SK-N-MC (cell line): ENCODE data around the gene SLC36A1.
"Not testable (repeated sequence)": the region's sequence is repeated elsewhere in the genome, so short reads cannot be mapped to it uniquely, and the experiment has no call there.

Source experiments
- DNase-seq: peaks from one replicate; pipeline ENCODE4 v3.0.0-alpha.2; 2011; ENCODE audit warnings: low read depth, low spot score
- H3K27ac ChIP-seq: fragments of 200-600 bp; sonication (generic); 2 replicates; pipeline ENCODE4 v1.5.1; 2016; ENCODE audit warnings: mixed run types
- H3K36me3 ChIP-seq: fragments of 200-600 bp; sonication (generic); 2 replicates; pipeline ENCODE4 v1.6.1; 2017; ENCODE audit warnings: antibody characterized with exemption, low read length, mixed read lengths; ENCODE audit not compliant: insufficient read depth
- H3K4me3 ChIP-seq: fragments of 200-600 bp; sonication (generic); 2 replicates; pipeline ENCODE4 v1.5.1; 2016
- H3K9ac ChIP-seq: fragments of 200-600 bp; sonication (generic); 2 replicates; pipeline ENCODE4 v1.8.0; 2017; ENCODE audit warnings: mixed run types, mixed read lengths; ENCODE audit not compliant: insufficient read length
- H3K9me3 ChIP-seq: fragments of 200-600 bp; sonication (generic); 2 replicates; pipeline ENCODE4 v1.6.1; 2017; ENCODE audit warnings: low read depth, mild to moderate bottlenecking, antibody characterized with exemption, low read length, moderate library complexity, mixed read lengths
- EZH2 ChIP-seq: fragments of 200-600 bp; sonication (generic); IDR thresholded peaks from one replicate; pipeline ENCODE4 v1.6.1; 2017; ENCODE audit warnings: antibody characterized with exemption
- FOXP2 ChIP-seq: optimal IDR thresholded peaks from 2 replicates; pipeline ENCODE3; 2011; ENCODE audit warnings: mild to moderate bottlenecking, moderate library complexity; ENCODE audit not compliant: insufficient read depth; ENCODE audit errors: extremely low read length, control extremely low read depth
- POLR2AphosphoS5 ChIP-seq: IDR thresholded peaks from 2 replicates; pipeline ENCODE4 v1.6.1; 2012; ENCODE audit warnings: mild to moderate bottlenecking, low read depth, low read length, borderline replicate concordance

SLC36A1 gene

GRCh38 chr5:151504006-151504405 is 56.6 kb downstream of the SLC36A1 start:
- Histone ChIP-seq H3K9ac (no peak overlapping the region), H3K27ac (no peak overlapping the region), H3K9me3 (no peaks in the 10 kb centered on the region), H3K4me3 (no peak overlapping the region), H3K36me3 (no peaks in the 10 kb centered on the region)
- TF ChIP-seq EZH2: no peak
- no peak for TF ChIP-seq FOXP2
- DNase-seq: no peak

- H3K36me3 ChIP-seq, DNase-seq, H3K4me3 ChIP-seq, H3K27ac ChIP-seq, H3K9ac ChIP-seq, H3K9me3 ChIP-seq: not testable (repeated sequence)
These were observed 60.9 kb downstream of the SLC36A1 start for GRCh38 chr5:151508308-151508707.

GRCh38 chr5:151509231-151509630 is 61.8 kb downstream of the SLC36A1 start:
- no peak overlapping the region for H3K4me3 ChIP-seq
- TF ChIP-seq FOXP2 (no peak), EZH2 (no peak), POLR2AphosphoS5 (no peak)
- no peaks in the 10 kb centered on the region for H3K9me3 ChIP-seq
- no peak overlapping the region for H3K9ac ChIP-seq
- DNase-seq: no peak
- no peak overlapping the region for H3K27ac ChIP-seq
- no peaks in the 10 kb centered on the region for H3K36me3 ChIP-seq

DNA sequence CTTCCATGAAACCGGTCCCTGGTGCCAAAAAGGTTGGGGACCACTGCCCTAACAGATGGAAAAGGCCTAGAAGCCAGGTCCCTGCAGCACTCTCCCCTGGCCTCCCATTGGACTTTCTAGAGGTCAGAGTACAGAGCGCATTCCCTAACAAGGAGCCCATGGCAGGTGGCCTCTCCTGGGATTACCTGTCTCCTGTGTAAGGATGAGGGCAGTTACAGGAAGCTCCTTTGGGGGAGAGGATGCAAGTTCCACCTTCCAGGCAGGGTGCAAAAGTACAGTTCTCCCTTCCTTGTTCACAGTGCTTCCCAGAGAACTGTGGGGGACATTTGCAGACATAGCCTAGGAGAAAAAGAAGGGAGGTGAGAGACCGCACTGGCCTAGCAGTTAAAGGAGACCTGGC is 62.4 kb downstream of the SLC36A1 start:
- no peak overlapping the region for H3K9ac ChIP-seq
- no peak overlapping the region for H3K4me3 ChIP-seq
- no peak for DNase-seq
- H3K27ac ChIP-seq: no peak overlapping the region
- no peaks in the 10 kb centered on the region for H3K9me3 ChIP-seq
- no peaks in the 10 kb centered on the region for H3K36me3 ChIP-seq
- TF ChIP-seq EZH2 (no peak), POLR2AphosphoS5 (no peak), FOXP2 (no peak)

GRCh38 chr5:151517122-151517920 is 69.9 kb downstream of the SLC36A1 start:
- H3K27ac ChIP-seq: no peak overlapping the region
- DNase-seq: no peak

GRCh38 chr5:151520294-151520693 is 72.9 kb downstream of the SLC36A1 start:
- no peak overlapping the region for H3K4me3 ChIP-seq
- H3K36me3 ChIP-seq: no peaks in the 10 kb centered on the region
- H3K9ac ChIP-seq: no peak overlapping the region
- no peak for DNase-seq
- no peaks in the 10 kb centered on the region for H3K9me3 ChIP-seq
- TF ChIP-seq POLR2AphosphoS5: no peak
- no peak for TF ChIP-seq FOXP2
- TF ChIP-seq EZH2: no peak
- H3K27ac ChIP-seq: no peak overlapping the region

More at GRCh38 chr5:151517122-151517920, 69.9 kb downstream of the SLC36A1 start:
- H3K4me3 ChIP-seq: no peak overlapping the region
- H3K36me3 ChIP-seq: no peaks in the 10 kb centered on the region
- no peak overlapping the region for H3K9ac ChIP-seq
- H3K9me3 ChIP-seq: no peaks in the 10 kb centered on the region
- TF ChIP-seq EZH2: no peak
- TF ChIP-seq POLR2AphosphoS5: no peak
- TF ChIP-seq FOXP2: no peak

DNA sequence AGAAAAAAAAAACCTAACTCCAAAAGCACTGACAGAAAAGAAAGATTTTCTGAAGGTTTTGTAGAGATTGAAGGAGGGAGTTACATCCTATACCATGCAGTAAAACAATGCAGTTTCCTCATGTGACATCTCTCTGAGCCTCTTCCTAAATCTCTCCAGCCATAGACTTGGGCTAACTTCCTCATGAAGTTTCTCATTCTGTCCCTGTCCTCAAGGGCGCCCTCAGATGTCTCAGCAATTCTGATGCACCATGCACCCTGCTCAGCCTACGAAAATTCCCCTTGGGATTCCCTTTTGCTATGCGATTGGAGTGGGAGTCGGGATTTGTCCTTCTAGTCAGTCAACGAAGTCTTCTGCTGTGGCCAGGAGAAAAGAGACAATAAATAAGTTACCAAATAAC is 74.8 kb downstream of the SLC36A1 start:
- Histone ChIP-seq H3K4me3 (no peak overlapping the region), H3K9me3 (no peaks in the 10 kb centered on the region), H3K27ac (no peak overlapping the region), H3K36me3 (no peaks in the 10 kb centered on the region), H3K9ac (no peak overlapping the region)
- TF ChIP-seq POLR2AphosphoS5: no peak
- TF ChIP-seq EZH2: no peak
- no peak for TF ChIP-seq FOXP2
- no peak for DNase-seq

GRCh38 chr5:151523335-151523734 is 75.9 kb downstream of the SLC36A1 start:
- Histone ChIP-seq H3K27ac (no peak overlapping the region), H3K36me3 (no peaks in the 10 kb centered on the region), H3K9me3 (no peaks in the 10 kb centered on the region), H3K4me3 (no peak overlapping the region), H3K9ac (no peak overlapping the region)
- TF ChIP-seq FOXP2 (no peak), EZH2 (no peak), POLR2AphosphoS5 (no peak)
- no peak for DNase-seq

- H3K9ac ChIP-seq: no peak overlapping the region
- H3K4me3 ChIP-seq: no peak overlapping the region
- TF ChIP-seq FOXP2 (no peak), POLR2AphosphoS5 (no peak), EZH2 (no peak)
- DNase-seq: no peak
- no peak overlapping the region for H3K27ac ChIP-seq
- H3K9me3 ChIP-seq: no peaks in the 10 kb centered on the region
- no peaks in the 10 kb centered on the region for H3K36me3 ChIP-seq
These were observed 80.8 kb downstream of the SLC36A1 start for GRCh38 chr5:151528153-151528552.
